HCT116 (cell line): ENCODE data around the gene CCDC40. TPM values are rescaled to one million over a fixed set of nuclear protein-coding genes. Genes with fewer than 3 reads are reported as not detected.
A peak's percentile ranks its signal among the peaks of the same experiment; 100 is the strongest.

Experiments used
- ATAC-seq: fragments of 200-7000 bp; cut with Tn5 transposase; 2 replicates; pipeline ENCODE4 v1.9.1; 2020; ENCODE audit warnings: mild to moderate bottlenecking, moderate library complexity
- BruUV-seq: library from RNA; stranded (reverse); fragments of 400-500 nt; replicated peaks from 2 replicates; lab custom pipeline; 2021; lab: Mats Ljungman, UMichigan
- CTCF ChIA-PET: fragments of 300-600 bp; sonication (Branson Sonifier 250); formaldehyde crosslinking; loops from one replicate; lab custom pipeline; 2021; ENCODE audit warnings: antibody characterized with exemption; lab: Charles Lee
- POLR2A ChIA-PET: fragments of 300-600, 350-600 bp; sonication (Branson Sonifier 250); formaldehyde crosslinking; loops from one replicate; lab custom pipeline; 2021; ENCODE audit warnings: antibody characterized with exemption; lab: Charles Lee
- RAD21 ChIA-PET, 2 experiments: fragments of 300-600 bp; sonication (Branson Sonifier 250); formaldehyde crosslinking; loops; one replicate each; lab custom pipeline; 2023; ENCODE audit warnings: low total read pairs in 2 of 2; ENCODE audit not compliant: uncharacterized antibody in 2 of 2, unreplicated experiment in 2 of 2, low non-redundant PET in 1 of 2; lab: Charles Lee
- DNase-seq: peaks from one replicate; pipeline ENCODE4 v3.0.0-alpha.2; 2010; ENCODE audit warnings: low read depth, low spot score
- H2AFZ ChIP-seq: fragments of 200-600 bp; shearing (Covaris generic), sonication (generic); 2 replicates; pipeline ENCODE4 v1.6.1; 2017; ENCODE audit warnings: low read depth, mixed run types, mixed read lengths, antibody characterized with exemption, low read length; ENCODE audit not compliant: poor library complexity, severe bottlenecking
- H3K27ac ChIP-seq: 2 replicates; pipeline ENCODE4 v1.5.1; 2012; ENCODE audit warnings: low read depth, low read length
- H3K27me3 ChIP-seq: fragments of 200-600 bp; sonication (generic); 2 replicates; pipeline ENCODE4 v1.6.1; 2016; ENCODE audit warnings: mixed run types, low read length, mixed read lengths; ENCODE audit not compliant: insufficient read depth
- H3K36me3 ChIP-seq, 2 experiments: fragments of 200-500 bp in 1 of 2; fragments of 200-600 bp in 1 of 2; sonication (Bioruptor generic) in 1 of 2; sonication (generic) in 1 of 2; 2 replicates each; pipeline versions ENCODE4 v1.5.1 to v1.6.1; 2014 to 2016; ENCODE audit warnings: low read length in 2 of 2, inconsistent platforms in 1 of 2, mixed read lengths in 1 of 2, mixed run types in 1 of 2; ENCODE audit not compliant: insufficient read depth in 2 of 2, control insufficient read depth in 1 of 2
- H3K4me1 ChIP-seq, 2 experiments: fragments of 200-600 bp in 1 of 2; sonication (generic) in 1 of 2; 2 replicates each; pipeline versions ENCODE4 v1.5.1 to v1.6.1; 2012 to 2017; ENCODE audit warnings: low read length in 2 of 2, inconsistent platforms in 1 of 2, mild to moderate bottlenecking in 1 of 2, mixed read lengths in 1 of 2, mixed run types in 1 of 2, moderate library complexity in 1 of 2; ENCODE audit not compliant: insufficient read depth in 2 of 2, control insufficient read depth in 1 of 2
- H3K4me2 ChIP-seq: fragments of 200-600 bp; sonication (generic); 2 replicates; pipeline ENCODE4 v1.6.1; 2017; ENCODE audit warnings: mixed run types, low read length, mixed read lengths
- H3K4me3 ChIP-seq, 2 experiments: fragments of 200-600 bp in 1 of 2; sonication (generic) in 1 of 2; replicated peaks in 1 of 2; 2 replicates each; pipeline ENCODE4 v1.5.1; 2011 to 2016; ENCODE audit warnings: low read length in 2 of 2, control low read depth in 1 of 2, low read depth in 1 of 2, mild to moderate bottlenecking in 1 of 2, mixed read lengths in 1 of 2, mixed run types in 1 of 2
- H3K79me2 ChIP-seq: fragments of 200-600 bp; sonication (generic); 2 replicates; pipeline ENCODE4 v1.6.1; 2017; ENCODE audit warnings: mild to moderate bottlenecking, mixed run types, low read length, moderate library complexity, mixed read lengths; ENCODE audit not compliant: insufficient read depth
- H3K9ac ChIP-seq: fragments of 200-600 bp; sonication (generic); 2 replicates; pipeline ENCODE4 v1.6.1; 2016; ENCODE audit warnings: low read length, mixed read lengths
- H3K9me2 ChIP-seq: fragments of 200-600 bp; sonication (generic), shearing (Covaris generic); 2 replicates; pipeline ENCODE4 v1.6.1; 2017; ENCODE audit warnings: mixed run types, mild to moderate bottlenecking, moderate library complexity; ENCODE audit not compliant: insufficient read depth
- H3K9me3 ChIP-seq, 2 experiments: fragments of 200-500 bp in 1 of 2; fragments of 200-600 bp in 1 of 2; sonication (Bioruptor generic) in 1 of 2; sonication (generic) in 1 of 2; 2 replicates each; pipeline ENCODE4 v1.6.1; 2014 to 2017; ENCODE audit warnings: low read length in 2 of 2, mixed read lengths in 2 of 2, inconsistent platforms in 1 of 2, low read depth in 1 of 2, mild to moderate bottlenecking in 1 of 2, mixed run types in 1 of 2, moderate library complexity in 1 of 2; ENCODE audit not compliant: control insufficient read depth in 1 of 2, insufficient read depth in 1 of 2
- H4K20me1 ChIP-seq: fragments of 200-600 bp; sonication (generic), shearing (Covaris generic); 2 replicates; pipeline ENCODE4 v1.6.1; 2017; ENCODE audit warnings: mixed run types, mild to moderate bottlenecking, moderate library complexity; ENCODE audit not compliant: insufficient read depth
- CBX3 ChIP-seq: IDR thresholded peaks from 2 replicates; pipeline ENCODE4 v1.6.1; 2012; ENCODE audit warnings: low read depth
- EGR1 ChIP-seq: IDR thresholded peaks from 2 replicates; pipeline ENCODE4 v1.6.1; 2012; ENCODE audit warnings: low read depth
- ELF1 ChIP-seq: IDR thresholded peaks from 2 replicates; pipeline ENCODE4 v1.6.1; 2012; ENCODE audit warnings: low read depth, borderline replicate concordance
- EZH2phosphoT487 ChIP-seq: fragments of 200-600 bp; IDR thresholded peaks from 2 replicates; pipeline ENCODE4 v1.6.1; 2018; ENCODE audit warnings: antibody characterized with exemption, borderline replicate concordance
- FOSL1 ChIP-seq: IDR thresholded peaks from 2 replicates; pipeline ENCODE4 v1.6.1; 2012; ENCODE audit warnings: low read depth
- JUND ChIP-seq: IDR thresholded peaks from 2 replicates; pipeline ENCODE4 v1.6.1; 2012
- MAX ChIP-seq: IDR thresholded peaks from 2 replicates; pipeline ENCODE4 v1.6.1; 2012
- POLR2A ChIP-seq: IDR thresholded peaks from 2 replicates; pipeline ENCODE4 v1.7.0; 2011; ENCODE audit warnings: borderline replicate concordance; ENCODE audit not compliant: insufficient read depth, insufficient read length; ENCODE audit errors: extremely low read depth
- POLR2AphosphoS5 ChIP-seq: IDR thresholded peaks from 2 replicates; pipeline ENCODE4 v1.6.1; 2011; ENCODE audit warnings: mild to moderate bottlenecking, low read depth, low read length, moderate library complexity
- RAD21 ChIP-seq: IDR thresholded peaks from 2 replicates; pipeline ENCODE4 v1.6.1; 2012; ENCODE audit warnings: low read depth, mild to moderate bottlenecking
- SIN3A ChIP-seq: IDR thresholded peaks from 2 replicates; pipeline ENCODE4 v1.6.1; 2012; ENCODE audit warnings: low read depth
- SP1 ChIP-seq: IDR thresholded peaks from 2 replicates; pipeline ENCODE4 v1.6.1; 2012; ENCODE audit warnings: low read depth
- SRF ChIP-seq: IDR thresholded peaks from 2 replicates; pipeline ENCODE4 v1.6.1; 2012; ENCODE audit warnings: low read depth
- TCF7L2 ChIP-seq: IDR thresholded peaks from 2 replicates; pipeline ENCODE4 v1.7.0; 2011; ENCODE audit warnings: borderline replicate concordance, inconsistent platforms; ENCODE audit not compliant: insufficient read depth, insufficient read length; ENCODE audit errors: extremely low read depth
- YY1 ChIP-seq: IDR thresholded peaks from 2 replicates; pipeline ENCODE4 v1.6.1; 2011; ENCODE audit warnings: low read length, low read depth, moderate library complexity, mild to moderate bottlenecking; ENCODE audit not compliant: insufficient replicate concordance; ENCODE audit errors: extremely low read depth
- ZFX ChIP-seq: fragments of 450-650 bp; IDR thresholded peaks from 2 replicates; pipeline ENCODE4 v1.6.1; 2017
- intact Hi-C: fragments of 100-400 bp; cut with micrococcal nuclease; formaldehyde crosslinking; loops from 2 replicates; pipeline ENCODE4 v1.10.0; 2022
- total RNA-seq: library from RNA; stranded (reverse); gene quantifications from one replicate; pipeline ENCODE4 v1.2.1, GENCODE V29; 2021; ENCODE audit not compliant: unreplicated experiment
- TF ChIP-seq, protein P1 (sequence below), 3 experiments: fragments of 200-600 bp in 1 of 3; sonication (generic) in 1 of 3; IDR thresholded peaks in 2 of 3; conservative IDR thresholded peaks in 1 of 3; 2 replicates each; pipeline ENCODE4 v1.5.1; 2012 to 2017; ENCODE audit warnings: low read depth in 2 of 3, low read length in 2 of 3, antibody characterized with exemption in 1 of 3, borderline replicate concordance in 1 of 3, control low read depth in 1 of 3, mild to moderate bottlenecking in 1 of 3, mixed read lengths in 1 of 3, mixed run types in 1 of 3, moderate library complexity in 1 of 3; ENCODE audit not compliant: insufficient read depth in 1 of 3
- TF ChIP-seq, protein P2 (sequence below): IDR thresholded peaks from 2 replicates; pipeline ENCODE4 v1.6.1; 2012; ENCODE audit warnings: low read depth
- TF ChIP-seq, protein P3 (sequence below): IDR thresholded peaks from 2 replicates; pipeline ENCODE4 v1.6.1; 2012
- TF ChIP-seq, protein P4 (sequence below): IDR thresholded peaks from 2 replicates; pipeline ENCODE4 v1.6.1; 2011; ENCODE audit warnings: mild to moderate bottlenecking, low read length, moderate library complexity; ENCODE audit not compliant: insufficient replicate concordance; ENCODE audit errors: extremely low read depth

CCDC40 gene
- total RNA-seq, 1 experiment from 2014 or later = 10.3 TPM

- ChIA-PET CTCF (interaction anchor here (0.7 to 5.2 kb wide), 8 partner anchors 10 to 278 kb away, joined by 3 to 37 read pairs (median 3); no protein-coding TSS in a partner anchor), RAD21 (interaction anchor here in 1 of 2 experiments (1.2 kb wide), 1 partner anchor 21 kb away, joined by 5 read pairs; no protein-coding TSS in a partner anchor), POLR2A (interaction anchor here (0.7 to 1.6 kb wide), 2 partner anchors 95 to 209 kb away, joined by 3 read pairs; partner anchors contain the start of gene GAA)
- no peak for ATAC-seq
- Histone ChIP-seq H3K27ac (no peak overlapping the region), H3K9ac (no peak overlapping the region), H3K27me3 (no peaks in the 10 kb centered on the region), H3K79me2 (no peaks in the 10 kb centered on the region), H3K4me2 (peak overlapping the region; percentile 54), H3K4me1 (peaks cover 17 to 22% of the 10 kb centered on the region in 2 experiments), H3K36me3 (no peaks in the 10 kb centered on the region; a peak in 1 of 4 replicates), H2AFZ (no peak overlapping the region), H3K9me2 (no peaks in the 10 kb centered on the region), H3K4me3 (no peak overlapping the region), H3K9me3 (no peaks in the 10 kb centered on the region), H4K20me1 (no peaks in the 10 kb centered on the region)
- TF ChIP-seq, protein P1, sequence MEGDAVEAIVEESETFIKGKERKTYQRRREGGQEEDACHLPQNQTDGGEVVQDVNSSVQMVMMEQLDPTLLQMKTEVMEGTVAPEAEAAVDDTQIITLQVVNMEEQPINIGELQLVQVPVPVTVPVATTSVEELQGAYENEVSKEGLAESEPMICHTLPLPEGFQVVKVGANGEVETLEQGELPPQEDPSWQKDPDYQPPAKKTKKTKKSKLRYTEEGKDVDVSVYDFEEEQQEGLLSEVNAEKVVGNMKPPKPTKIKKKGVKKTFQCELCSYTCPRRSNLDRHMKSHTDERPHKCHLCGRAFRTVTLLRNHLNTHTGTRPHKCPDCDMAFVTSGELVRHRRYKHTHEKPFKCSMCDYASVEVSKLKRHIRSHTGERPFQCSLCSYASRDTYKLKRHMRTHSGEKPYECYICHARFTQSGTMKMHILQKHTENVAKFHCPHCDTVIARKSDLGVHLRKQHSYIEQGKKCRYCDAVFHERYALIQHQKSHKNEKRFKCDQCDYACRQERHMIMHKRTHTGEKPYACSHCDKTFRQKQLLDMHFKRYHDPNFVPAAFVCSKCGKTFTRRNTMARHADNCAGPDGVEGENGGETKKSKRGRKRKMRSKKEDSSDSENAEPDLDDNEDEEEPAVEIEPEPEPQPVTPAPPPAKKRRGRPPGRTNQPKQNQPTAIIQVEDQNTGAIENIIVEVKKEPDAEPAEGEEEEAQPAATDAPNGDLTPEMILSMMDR (IDR thresholded peaks at IDR 0.05 in 2 of 3, conservative IDR thresholded peaks at IDR 0.05 in 1 of 3; ENCODE audit: borderline replicate concordance in 1 of 3, insufficient read depth in 1 of 3, low read depth in 2 of 3, low read length in 2 of 3) = no peak
- no peak for TF ChIP-seq POLR2AphosphoS5
- no peak for TF ChIP-seq JUND
- no peak for TF ChIP-seq MAX
- TF ChIP-seq EGR1 = no peak
- TF ChIP-seq CBX3 = no peak
- no peak for TF ChIP-seq ZFX
- no peak for TF ChIP-seq SIN3A
- TF ChIP-seq SP1 = no peak
- TF ChIP-seq YY1 = no peak
- TF ChIP-seq, protein P2, sequence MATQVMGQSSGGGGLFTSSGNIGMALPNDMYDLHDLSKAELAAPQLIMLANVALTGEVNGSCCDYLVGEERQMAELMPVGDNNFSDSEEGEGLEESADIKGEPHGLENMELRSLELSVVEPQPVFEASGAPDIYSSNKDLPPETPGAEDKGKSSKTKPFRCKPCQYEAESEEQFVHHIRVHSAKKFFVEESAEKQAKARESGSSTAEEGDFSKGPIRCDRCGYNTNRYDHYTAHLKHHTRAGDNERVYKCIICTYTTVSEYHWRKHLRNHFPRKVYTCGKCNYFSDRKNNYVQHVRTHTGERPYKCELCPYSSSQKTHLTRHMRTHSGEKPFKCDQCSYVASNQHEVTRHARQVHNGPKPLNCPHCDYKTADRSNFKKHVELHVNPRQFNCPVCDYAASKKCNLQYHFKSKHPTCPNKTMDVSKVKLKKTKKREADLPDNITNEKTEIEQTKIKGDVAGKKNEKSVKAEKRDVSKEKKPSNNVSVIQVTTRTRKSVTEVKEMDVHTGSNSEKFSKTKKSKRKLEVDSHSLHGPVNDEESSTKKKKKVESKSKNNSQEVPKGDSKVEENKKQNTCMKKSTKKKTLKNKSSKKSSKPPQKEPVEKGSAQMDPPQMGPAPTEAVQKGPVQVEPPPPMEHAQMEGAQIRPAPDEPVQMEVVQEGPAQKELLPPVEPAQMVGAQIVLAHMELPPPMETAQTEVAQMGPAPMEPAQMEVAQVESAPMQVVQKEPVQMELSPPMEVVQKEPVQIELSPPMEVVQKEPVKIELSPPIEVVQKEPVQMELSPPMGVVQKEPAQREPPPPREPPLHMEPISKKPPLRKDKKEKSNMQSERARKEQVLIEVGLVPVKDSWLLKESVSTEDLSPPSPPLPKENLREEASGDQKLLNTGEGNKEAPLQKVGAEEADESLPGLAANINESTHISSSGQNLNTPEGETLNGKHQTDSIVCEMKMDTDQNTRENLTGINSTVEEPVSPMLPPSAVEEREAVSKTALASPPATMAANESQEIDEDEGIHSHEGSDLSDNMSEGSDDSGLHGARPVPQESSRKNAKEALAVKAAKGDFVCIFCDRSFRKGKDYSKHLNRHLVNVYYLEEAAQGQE = no peak
- TF ChIP-seq EZH2phosphoT487 = no peak
- TF ChIP-seq, protein P3, sequence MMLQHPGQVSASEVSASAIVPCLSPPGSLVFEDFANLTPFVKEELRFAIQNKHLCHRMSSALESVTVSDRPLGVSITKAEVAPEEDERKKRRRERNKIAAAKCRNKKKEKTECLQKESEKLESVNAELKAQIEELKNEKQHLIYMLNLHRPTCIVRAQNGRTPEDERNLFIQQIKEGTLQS = no peak
- TF ChIP-seq, protein P4, sequence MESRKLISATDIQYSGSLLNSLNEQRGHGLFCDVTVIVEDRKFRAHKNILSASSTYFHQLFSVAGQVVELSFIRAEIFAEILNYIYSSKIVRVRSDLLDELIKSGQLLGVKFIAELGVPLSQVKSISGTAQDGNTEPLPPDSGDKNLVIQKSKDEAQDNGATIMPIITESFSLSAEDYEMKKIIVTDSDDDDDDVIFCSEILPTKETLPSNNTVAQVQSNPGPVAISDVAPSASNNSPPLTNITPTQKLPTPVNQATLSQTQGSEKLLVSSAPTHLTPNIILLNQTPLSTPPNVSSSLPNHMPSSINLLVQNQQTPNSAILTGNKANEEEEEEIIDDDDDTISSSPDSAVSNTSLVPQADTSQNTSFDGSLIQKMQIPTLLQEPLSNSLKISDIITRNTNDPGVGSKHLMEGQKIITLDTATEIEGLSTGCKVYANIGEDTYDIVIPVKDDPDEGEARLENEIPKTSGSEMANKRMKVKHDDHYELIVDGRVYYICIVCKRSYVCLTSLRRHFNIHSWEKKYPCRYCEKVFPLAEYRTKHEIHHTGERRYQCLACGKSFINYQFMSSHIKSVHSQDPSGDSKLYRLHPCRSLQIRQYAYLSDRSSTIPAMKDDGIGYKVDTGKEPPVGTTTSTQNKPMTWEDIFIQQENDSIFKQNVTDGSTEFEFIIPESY = no peak
- TF ChIP-seq TCF7L2 = no peak
- TF ChIP-seq POLR2A = no peak
- TF ChIP-seq FOSL1 = no peak
- no peak for TF ChIP-seq SRF
- no peak for TF ChIP-seq ELF1
- no peak for TF ChIP-seq RAD21
- intact Hi-C loops = loop anchor here (5.0 kb wide), 1 partner anchor 976 kb away; no protein-coding TSS in a partner anchor
- BruUV-seq = no TSS peak
- DNase-seq = no peak
These were observed 30.1 kb upstream of the CCDC40 start for GRCh38 chr17:80006339-80006720.
